Stomach smooth muscle (tissue), 2 donors: ENCODE results near the gene ENDOG.
A peak's percentile ranks its signal among the peaks of the same experiment; 100 is the strongest.
"Not testable (repeated sequence)": the region's sequence is repeated elsewhere in the genome, so short reads cannot be mapped to it uniquely, and the experiment has no call there.

Source experiments
- H3K27ac ChIP-seq: one replicate; pipeline ENCODE4 v1.7.0; 2013; ENCODE audit warnings: mild to moderate bottlenecking, low read length, inconsistent platforms
- H3K27me3 ChIP-seq, 2 donors: one replicate each; pipeline ENCODE4 v1.7.0; 2013; ENCODE audit warnings: low read length in 2 of 2; ENCODE audit not compliant: insufficient read depth in 2 of 2, control insufficient read depth in 1 of 2
- H3K36me3 ChIP-seq, 2 donors: one replicate each; pipeline ENCODE4 v1.7.0; 2013; ENCODE audit warnings: low read length in 2 of 2; ENCODE audit not compliant: control insufficient read depth in 2 of 2, insufficient read depth in 2 of 2
- H3K4me1 ChIP-seq: one replicate; pipeline ENCODE4 v1.7.0; 2013; ENCODE audit warnings: low read length; ENCODE audit not compliant: control insufficient read depth, insufficient read depth
- H3K4me3 ChIP-seq, 2 donors: one replicate each; pipeline ENCODE4 v1.7.0; 2013; ENCODE audit warnings: low read length in 2 of 2
- H3K9ac ChIP-seq, 2 donors: one replicate each; pipeline ENCODE4 v1.7.0; 2013; ENCODE audit warnings: low read length in 2 of 2, mild to moderate bottlenecking in 1 of 2
- H3K9me3 ChIP-seq, 2 donors: one replicate each; pipeline ENCODE4 v1.7.0; 2013; ENCODE audit warnings: low read length in 2 of 2; ENCODE audit not compliant: control insufficient read depth in 2 of 2
- donor health status: healthy.
- donor health status: Pancreatic carcinoma.

Gene ENDOG

DNA sequence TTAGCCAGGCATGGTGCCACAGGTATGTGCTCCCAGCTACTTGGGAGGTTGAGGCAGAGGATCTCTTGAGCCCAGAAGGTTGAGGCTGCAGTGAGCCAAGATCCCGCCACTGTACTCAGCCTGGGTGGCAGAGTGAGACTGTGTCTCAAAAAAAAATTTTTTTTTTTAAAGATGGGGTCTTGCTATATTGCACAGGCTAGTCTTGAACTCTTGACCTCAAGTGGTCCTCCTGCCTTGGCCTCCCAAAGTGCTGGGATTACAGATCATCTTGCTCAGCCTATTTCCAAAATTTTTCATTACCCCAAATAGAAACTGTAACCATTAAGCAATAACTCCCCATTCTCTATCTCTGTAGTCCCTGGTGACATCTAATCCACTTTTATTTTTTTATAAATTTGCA is 35.6 kb upstream of the ENDOG start:
- Histone ChIP-seq H3K27me3 (no peaks in the 10 kb centered on the region), H3K9me3 (no peaks in the 10 kb centered on the region), H3K4me3 (no peak overlapping the region), H3K9ac (no peak overlapping the region), H3K27ac (no peak overlapping the region), H3K36me3 (no peaks in the 10 kb centered on the region), H3K4me1 (peaks cover 10% of the 10 kb centered on the region)

DNA sequence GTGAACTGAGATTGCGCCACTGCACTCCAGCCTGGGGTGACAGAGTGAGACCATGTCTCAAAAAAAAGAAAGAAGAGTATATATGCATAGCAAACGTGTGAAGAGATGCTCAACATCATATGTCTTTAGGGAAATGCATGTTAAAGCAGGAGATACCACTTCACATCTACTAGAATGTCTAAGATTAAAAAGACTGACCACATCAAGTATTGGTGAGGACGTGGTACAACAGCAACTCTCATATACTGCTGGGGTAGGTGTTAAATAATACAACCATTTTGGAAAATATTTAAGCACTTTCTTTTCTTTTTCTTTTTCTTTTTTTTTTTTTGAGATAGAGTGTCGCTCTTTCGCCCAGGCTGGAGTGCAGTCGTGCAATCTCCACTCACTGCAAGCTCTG is 32.9 kb upstream of the ENDOG start:
- Histone ChIP-seq H3K27ac (no peak overlapping the region), H3K4me3 (no peak overlapping the region), H3K27me3 (no peaks in the 10 kb centered on the region), H3K36me3 (peaks cover 0 to under 1% of the 10 kb centered on the region in 2 donors), H3K4me1 (peaks cover 18% of the 10 kb centered on the region), H3K9me3 (no peaks in the 10 kb centered on the region), H3K9ac (no peak overlapping the region)

DNA sequence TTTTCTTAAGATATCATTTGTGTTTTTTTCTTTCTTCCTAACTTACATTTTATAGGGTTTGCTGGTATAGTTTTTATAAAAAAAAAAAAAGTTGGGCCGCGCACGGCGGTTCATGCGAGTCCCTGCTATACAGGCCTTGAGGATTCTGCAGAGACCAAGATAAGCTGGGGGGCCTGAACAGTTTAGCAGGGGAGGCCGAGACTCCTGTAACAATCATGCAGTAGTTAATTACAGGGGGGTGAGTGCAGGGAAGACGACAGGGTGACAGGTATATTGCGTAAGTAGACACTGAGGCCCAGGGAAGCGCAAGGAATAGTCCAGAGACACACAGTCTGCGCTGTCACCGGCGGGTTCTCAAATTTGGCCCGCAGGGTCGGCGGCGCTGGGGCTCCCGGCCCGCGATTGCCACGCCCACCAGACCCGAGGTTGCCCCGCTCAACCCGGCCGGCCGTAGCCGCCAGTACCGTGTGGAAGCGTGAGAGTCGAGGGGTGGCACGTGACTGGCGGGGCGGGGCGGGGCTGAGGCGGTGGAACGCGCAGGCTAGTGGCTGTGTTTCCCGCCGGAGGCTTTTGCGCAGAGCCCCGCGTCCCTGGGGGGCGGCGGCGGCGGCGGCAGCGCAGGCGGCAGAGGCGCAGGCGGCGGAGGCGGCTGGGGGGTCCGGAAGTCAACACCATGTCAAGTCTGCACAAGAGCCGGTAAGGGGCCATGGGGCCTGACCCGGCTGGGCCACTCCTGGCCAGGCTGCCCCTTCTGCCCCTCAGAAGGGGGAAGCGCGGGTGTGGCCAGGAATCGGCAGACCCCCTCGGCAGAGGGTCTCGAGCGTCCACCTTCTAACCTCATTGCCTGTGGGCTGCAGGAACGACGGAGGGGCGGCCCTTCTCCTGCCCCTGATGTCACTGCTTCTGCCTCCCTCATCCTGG is 31.4 kb upstream of the ENDOG start, which contains the start of gene TBC1D13:
Gene TBC1D13, plus strand, starts transcription at position 573 of the 921 bp plus-strand sequence. Its CDS starts 101 bp downstream, at position 674.
- no peaks in the 10 kb centered on the region for H3K27me3 ChIP-seq
- peak within 1 kb of the TSS; percentile 70 for H3K27ac ChIP-seq
- peak within 1 kb of the TSS; percentile 81 to 86 for H3K9ac ChIP-seq
- no peaks in the 10 kb centered on the region for H3K9me3 ChIP-seq
- H3K36me3 ChIP-seq = peaks cover 14 to 15% of the 10 kb centered on the region in 2 donors
- H3K4me3 ChIP-seq = peak within 1 kb of the TSS; percentile 87 to 96
- peaks cover 18% of the 10 kb centered on the region for H3K4me1 ChIP-seq

DNA sequence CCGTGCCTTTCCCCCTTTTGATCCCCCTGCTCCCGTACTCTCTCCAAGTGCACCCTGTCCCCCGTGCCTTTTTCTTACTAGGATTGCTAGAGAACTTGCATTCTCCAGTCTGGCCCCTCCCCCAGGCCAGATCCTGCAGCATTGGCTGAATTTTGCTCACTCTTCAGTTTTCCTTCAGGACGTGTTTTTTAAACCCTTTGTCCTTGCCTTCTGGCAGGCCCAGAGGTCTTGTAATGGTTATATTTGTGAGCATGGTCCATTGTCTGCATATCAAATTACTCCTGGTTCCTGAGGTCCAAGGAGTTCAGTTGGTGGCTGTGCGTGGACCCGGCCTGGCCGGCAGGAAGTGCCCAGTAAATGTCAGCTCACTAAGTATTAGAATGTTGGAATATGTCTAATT is 30.6 kb upstream of the ENDOG start:
- Histone ChIP-seq H3K27ac (peak overlapping the region; percentile 70), H3K9ac (peak overlapping the region; percentile 81 to 86), H3K27me3 (no peaks in the 10 kb centered on the region), H3K4me1 (peaks cover 18% of the 10 kb centered on the region), H3K36me3 (peaks cover 21 to 22% of the 10 kb centered on the region in 2 donors), H3K9me3 (no peaks in the 10 kb centered on the region), H3K4me3 (peak overlapping the region; percentile 87 to 96)

DNA sequence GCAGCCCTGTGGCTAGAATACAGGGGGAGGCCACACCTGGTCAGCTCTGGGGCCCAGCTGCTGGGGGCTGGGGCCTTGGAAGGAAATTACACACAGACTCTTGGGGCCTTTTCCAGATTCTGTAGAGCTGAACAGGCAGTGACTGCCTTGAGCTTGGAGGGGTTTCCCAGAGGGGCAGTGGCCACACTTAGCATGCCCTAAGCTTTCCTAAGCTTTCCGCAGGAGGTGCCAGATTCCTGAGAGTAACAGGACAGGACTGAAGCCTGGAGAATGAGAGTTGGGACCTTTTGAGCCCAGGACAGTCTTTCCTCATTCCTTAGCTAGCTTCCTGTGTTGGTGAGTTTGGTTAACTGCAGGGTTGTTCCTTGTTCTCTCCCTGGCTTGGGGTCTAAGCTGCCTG is 29.9 kb upstream of the ENDOG start:
- peak overlapping the region in 1 of 2 donors; percentile 96 for H3K4me3 ChIP-seq
- no peak overlapping the region for H3K9ac ChIP-seq
- H3K27ac ChIP-seq = no peak overlapping the region
- no peaks in the 10 kb centered on the region for H3K9me3 ChIP-seq
- H3K36me3 ChIP-seq = peaks cover 28 to 29% of the 10 kb centered on the region in 2 donors
- peaks cover 15% of the 10 kb centered on the region for H3K4me1 ChIP-seq
- H3K27me3 ChIP-seq = no peaks in the 10 kb centered on the region

DNA sequence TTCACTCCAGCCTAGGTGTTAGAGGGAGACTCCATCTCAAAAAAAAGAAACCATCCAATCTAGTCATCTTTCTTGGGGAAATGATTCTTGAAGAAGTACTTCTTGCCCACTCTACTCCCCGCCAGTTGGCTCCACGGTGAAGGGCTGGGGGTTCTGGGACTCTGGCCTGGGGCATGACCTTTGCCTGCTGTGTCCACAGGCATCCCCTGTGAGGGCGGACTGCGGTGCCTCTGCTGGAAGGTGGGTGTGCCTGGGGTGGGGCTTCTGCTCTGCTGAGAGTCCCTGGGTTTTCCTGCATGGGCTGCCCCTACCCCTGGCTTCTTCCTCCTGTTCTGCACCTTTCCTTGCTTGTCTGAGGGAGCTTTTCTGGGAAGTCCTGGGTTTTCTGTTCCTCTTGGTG is 27.8 kb upstream of the ENDOG start:
- H3K4me3 ChIP-seq = no peak overlapping the region
- H3K27ac ChIP-seq = no peak overlapping the region
- no peak overlapping the region for H3K9ac ChIP-seq
- no peaks in the 10 kb centered on the region for H3K9me3 ChIP-seq
- H3K36me3 ChIP-seq = peaks cover 38 to 39% of the 10 kb centered on the region in 2 donors
- no peaks in the 10 kb centered on the region for H3K27me3 ChIP-seq
- H3K4me1 ChIP-seq = peaks cover 15% of the 10 kb centered on the region

DNA sequence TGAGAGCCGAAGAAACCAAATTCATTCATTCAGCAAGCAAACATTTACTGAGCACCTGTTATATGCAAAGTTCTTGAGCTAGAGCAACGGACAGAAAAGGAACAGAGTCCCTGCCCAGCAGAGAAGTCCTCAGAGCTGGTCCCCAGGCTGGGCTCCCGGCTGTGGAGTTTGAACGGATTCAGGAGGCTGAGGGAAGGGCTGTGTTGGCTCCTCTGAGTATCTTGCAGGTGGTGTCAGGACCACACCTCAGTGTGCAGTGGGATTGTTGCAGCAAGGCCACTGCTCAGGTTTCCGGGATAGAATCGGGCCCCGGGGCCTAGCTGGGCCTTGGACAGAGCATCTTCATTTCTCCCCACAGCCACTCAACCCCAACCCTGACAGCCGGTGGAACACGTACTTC is 26.2 kb upstream of the ENDOG start:
- H3K9ac ChIP-seq = no peak overlapping the region
- peaks cover 11% of the 10 kb centered on the region for H3K4me1 ChIP-seq
- H3K4me3 ChIP-seq = no peak overlapping the region
- H3K27ac ChIP-seq = no peak overlapping the region
- H3K9me3 ChIP-seq = no peaks in the 10 kb centered on the region
- no peaks in the 10 kb centered on the region for H3K27me3 ChIP-seq
- peaks cover 43 to 46% of the 10 kb centered on the region in 2 donors for H3K36me3 ChIP-seq

DNA sequence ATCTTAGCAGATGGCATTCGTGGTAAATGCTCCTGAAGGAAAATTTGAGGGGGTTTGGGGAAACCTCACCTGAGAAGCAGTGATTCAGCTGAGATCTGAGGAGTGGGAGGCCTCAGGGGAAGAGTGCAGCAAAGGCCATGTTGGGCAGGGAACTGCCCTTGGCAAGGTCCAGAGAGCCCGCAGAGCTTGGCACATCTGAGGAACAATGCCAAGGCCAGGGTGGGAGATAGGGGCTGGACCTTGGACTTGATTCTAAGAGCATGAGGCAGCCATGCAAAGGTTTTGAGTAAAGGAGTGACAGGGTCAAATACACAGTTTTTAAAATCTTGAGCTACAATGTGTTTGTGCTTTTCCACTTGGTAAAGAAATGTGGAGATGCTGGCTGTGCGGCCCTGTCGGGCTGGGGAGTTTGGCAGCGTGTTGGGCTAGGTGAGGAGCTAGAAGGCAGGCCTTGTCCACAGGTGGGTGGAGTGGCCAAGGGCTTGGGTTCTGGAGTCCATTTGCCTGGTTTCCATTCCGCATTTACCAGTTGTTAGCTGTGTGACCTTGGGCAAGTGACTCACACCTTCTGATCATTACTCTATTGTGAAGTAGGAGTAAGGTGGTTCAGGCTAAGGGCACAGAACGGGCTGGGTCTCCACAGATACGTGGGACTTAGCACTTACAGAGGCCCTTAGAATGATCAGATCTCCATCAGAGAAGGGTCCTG is 25.2 kb upstream of the ENDOG start:
- H3K9me3 ChIP-seq = no peaks in the 10 kb centered on the region
- no peak overlapping the region for H3K9ac ChIP-seq
- H3K27me3 ChIP-seq = no peaks in the 10 kb centered on the region
- peaks cover 47 to 51% of the 10 kb centered on the region in 2 donors for H3K36me3 ChIP-seq
- no peak overlapping the region for H3K27ac ChIP-seq
- peaks cover 3% of the 10 kb centered on the region for H3K4me1 ChIP-seq
- no peak overlapping the region for H3K4me3 ChIP-seq

DNA sequence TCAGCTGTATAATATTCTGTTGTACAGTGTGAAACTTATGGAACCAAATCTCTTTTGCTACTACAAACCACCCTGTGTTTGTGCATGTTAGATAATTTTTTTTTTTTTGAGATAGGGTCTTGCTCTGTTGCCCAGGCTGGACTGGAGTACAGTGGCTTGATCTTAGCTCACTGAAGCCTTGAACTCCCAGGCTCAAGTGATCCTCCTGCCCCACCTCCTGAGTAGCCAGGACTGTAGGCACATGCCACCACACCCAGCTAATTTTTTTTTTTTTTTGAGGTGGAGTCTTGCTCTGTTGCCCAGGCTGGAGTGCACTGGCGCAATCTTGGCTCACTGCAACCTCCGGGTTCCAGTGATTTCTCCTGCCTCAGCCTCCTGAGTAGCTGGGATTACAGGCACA is 23.3 kb upstream of the ENDOG start:
- peaks cover 59 to 63% of the 10 kb centered on the region in 2 donors for H3K36me3 ChIP-seq
- not testable (repeated sequence) for H3K4me1 ChIP-seq, H3K4me3 ChIP-seq, H3K27me3 ChIP-seq, H3K27ac ChIP-seq, H3K9ac ChIP-seq, H3K9me3 ChIP-seq

DNA sequence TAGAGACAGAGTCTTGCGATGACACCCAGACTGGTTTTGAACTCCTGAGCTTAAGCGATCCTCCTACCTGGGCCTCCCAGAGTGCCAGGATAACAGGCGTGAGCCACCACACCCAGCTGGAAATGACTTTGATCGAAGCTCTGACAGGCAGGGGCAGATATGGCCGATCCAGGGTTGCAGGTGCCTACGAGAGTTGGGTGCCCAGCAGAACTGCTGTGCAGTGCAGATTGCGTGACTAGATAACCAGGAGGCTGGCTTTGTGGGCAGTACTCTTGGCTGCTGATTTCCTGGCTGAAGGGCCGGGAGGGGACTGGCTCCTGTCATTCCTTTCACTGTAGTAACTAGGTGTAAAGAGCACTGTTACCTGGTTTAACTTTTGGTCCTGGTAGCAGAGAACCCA is 19.4 kb upstream of the ENDOG start:
- H3K27me3 ChIP-seq = no peaks in the 10 kb centered on the region

More for the DNA sequence above, 19.4 kb upstream of the ENDOG start:
- Histone ChIP-seq H3K9ac (no peak overlapping the region), H3K9me3 (no peaks in the 10 kb centered on the region), H3K4me3 (no peak overlapping the region), H3K4me1 (no peaks in the 10 kb centered on the region), H3K27ac (no peak overlapping the region), H3K36me3 (peaks cover 48 to 49% of the 10 kb centered on the region in 2 donors)
